Measurements from ENCODE around the gene IKBIP.
"Not testable (repeated sequence)": the region's sequence is repeated elsewhere in the genome, so short reads cannot be mapped to it uniquely, and the experiment has no call there.

IKBIP gene

GRCh38 chr12:98644712-98645571, at the start of gene IKBIP, which contains the start of gene APAF1:
Gene IKBIP (minus strand): TSS chr12:98644788. CDS start chr12:98644701, 87 bp downstream.
Gene APAF1 (plus strand): TSS chr12:98645290. CDS start chr12:98648360, 3,070 bp downstream.
- peak; percentile 98 for DNase-seq

- DNase-seq, result no peak
Measured at GRCh38 chr12:98691351-98691750, 46.8 kb upstream of the IKBIP start.

- DNase-seq, result no peak
Measured at GRCh38 chr12:98686603-98687002, 42.0 kb upstream of the IKBIP start.

GRCh38 chr12:98684199-98684598, 39.6 kb upstream of the IKBIP start:
- no peak for DNase-seq

GRCh38 chr12:98679611-98680005, 35.0 kb upstream of the IKBIP start:
- DNase-seq, result no peak

- no peak for DNase-seq
Measured at GRCh38 chr12:98678946-98679610, 34.5 kb upstream of the IKBIP start.

GRCh38 chr12:98678236-98678945, 33.8 kb upstream of the IKBIP start:
- DNase-seq, result no peak

- DNase-seq, result no peak
Measured at GRCh38 chr12:98674841-98675240, 30.3 kb upstream of the IKBIP start.

GRCh38 chr12:98671459-98671858, 26.9 kb upstream of the IKBIP start:
- no peak for DNase-seq

GRCh38 chr12:98669751-98670150, 25.2 kb upstream of the IKBIP start:
- DNase-seq, result no peak

GRCh38 chr12:98660521-98660920, 15.9 kb upstream of the IKBIP start:
- no peak for DNase-seq

GRCh38 chr12:98656289-98657101, 11.9 kb upstream of the IKBIP start:
- no peak for DNase-seq

- DNase-seq, result peak; percentile 70
Measured at GRCh38 chr12:98653866-98654493, 9.4 kb upstream of the IKBIP start.

GRCh38 chr12:98651328-98651727, 6.7 kb upstream of the IKBIP start:
- DNase-seq, result no peak

- DNase-seq, result peak; percentile 9
Measured at GRCh38 chr12:98646294-98647090, 1.9 kb upstream of the IKBIP start.

- DNase-seq, result peak; percentile 55
Measured at GRCh38 chr12:98645572-98646067, 1.0 kb upstream of the IKBIP start.

- peak; percentile 84 for DNase-seq
Measured at GRCh38 chr12:98644433-98644711, 216 bp downstream of the IKBIP start.

GRCh38 chr12:98642801-98643200, 1.8 kb downstream of the IKBIP start:
- DNase-seq, result not testable (repeated sequence)

- no peak for DNase-seq
Measured at GRCh38 chr12:98639491-98639890, 5.1 kb downstream of the IKBIP start.

GRCh38 chr12:98638009-98638408, 6.6 kb downstream of the IKBIP start:
- no peak for DNase-seq

GRCh38 chr12:98637068-98637467, 7.5 kb downstream of the IKBIP start:
- DNase-seq, result no peak

Data from NCI-H82 (cell line).